Measurements from ENCODE around the gene ATPAF1. TPM values are rescaled to one million over a fixed set of nuclear protein-coding genes. Genes with fewer than 3 reads are reported as not detected.

The ATPAF1 gene
- total and polyA plus RNA-seq, 10 donors: 23.7 to 39.5 (median 27.4) TPM

DNA sequence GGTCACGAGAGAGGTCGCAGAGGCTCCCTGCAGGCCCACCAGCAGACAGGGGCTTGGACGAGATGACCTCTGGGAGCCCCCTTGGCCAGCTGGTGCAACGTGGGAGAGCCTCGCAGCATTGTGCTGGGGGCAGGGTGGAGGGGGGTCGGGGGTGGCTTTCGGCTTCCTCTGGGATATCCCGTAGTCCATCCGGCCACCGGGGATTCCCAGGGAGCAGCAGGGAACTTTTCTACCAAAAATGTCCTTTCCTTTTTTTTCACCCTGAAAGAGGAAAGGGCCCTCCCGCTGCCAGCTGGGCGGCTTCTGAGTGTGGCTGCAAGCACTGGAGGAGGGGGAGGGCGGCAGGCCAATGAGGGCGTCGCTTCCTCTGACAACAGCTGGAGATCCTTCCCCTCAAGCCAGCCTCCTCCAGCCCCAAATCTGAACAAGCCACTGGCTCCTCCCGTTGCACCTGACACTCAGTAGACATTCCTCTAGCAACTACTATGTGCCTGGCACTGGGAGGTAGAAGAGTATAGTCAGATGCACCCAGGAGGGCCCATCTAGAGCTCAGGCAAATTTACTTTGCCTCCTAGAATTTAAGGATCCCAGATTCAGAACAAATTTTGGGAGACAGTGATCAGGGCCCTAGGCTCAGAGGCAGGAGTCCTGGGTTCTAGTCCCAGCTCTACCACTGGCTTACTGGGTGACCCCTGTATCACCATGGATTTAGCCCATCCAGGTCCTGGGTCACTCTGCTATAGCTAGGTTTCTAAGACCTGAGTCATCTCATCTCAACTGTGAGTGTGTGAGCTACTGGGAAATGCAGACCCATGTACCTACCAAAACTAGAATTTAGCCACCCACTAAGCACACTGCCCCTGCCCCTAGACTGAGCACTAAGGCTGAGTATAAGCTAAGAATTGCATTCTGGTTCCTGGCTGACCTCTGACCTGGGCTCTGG lies 54.2 kb downstream of the ATPAF1 start:
- no peaks in the 10 kb centered on the region for H3K9me3 ChIP-seq
- peaks cover 44 to 84% (median 61%) of the 10 kb centered on the region in 6 donors for H3K4me1 ChIP-seq
- 5 to 14% (median 11%) methylated on average over 15 to 16 of the region's 16 CpGs for WGBS, 5 donors
- H3K36me3 ChIP-seq: peaks cover 0 to 43% (median 24%) of the 10 kb centered on the region in 6 donors
- H3K27me3 ChIP-seq (replicated peaks in 1 of 7): no peaks in the 10 kb centered on the region
- peak; percentile 93 for DNase-seq
- TF ChIP-seq POLR2A (IDR thresholded peaks at IDR 0.05) (no peak), POLR2AphosphoS5 (IDR thresholded peaks at IDR 0.05) (peak; percentile 77 to 81 (median 79))
- H3K27ac ChIP-seq: peak overlapping the region; percentile 32 to 96 (median 72)
- intact Hi-C loops (cut with DNase I; ENCODE audit: low total_unique reads): no loop called here
- peak overlapping the region in 3 of 8 donors; percentile 4 to 51 (median 18) for H3K4me3 ChIP-seq

DNA sequence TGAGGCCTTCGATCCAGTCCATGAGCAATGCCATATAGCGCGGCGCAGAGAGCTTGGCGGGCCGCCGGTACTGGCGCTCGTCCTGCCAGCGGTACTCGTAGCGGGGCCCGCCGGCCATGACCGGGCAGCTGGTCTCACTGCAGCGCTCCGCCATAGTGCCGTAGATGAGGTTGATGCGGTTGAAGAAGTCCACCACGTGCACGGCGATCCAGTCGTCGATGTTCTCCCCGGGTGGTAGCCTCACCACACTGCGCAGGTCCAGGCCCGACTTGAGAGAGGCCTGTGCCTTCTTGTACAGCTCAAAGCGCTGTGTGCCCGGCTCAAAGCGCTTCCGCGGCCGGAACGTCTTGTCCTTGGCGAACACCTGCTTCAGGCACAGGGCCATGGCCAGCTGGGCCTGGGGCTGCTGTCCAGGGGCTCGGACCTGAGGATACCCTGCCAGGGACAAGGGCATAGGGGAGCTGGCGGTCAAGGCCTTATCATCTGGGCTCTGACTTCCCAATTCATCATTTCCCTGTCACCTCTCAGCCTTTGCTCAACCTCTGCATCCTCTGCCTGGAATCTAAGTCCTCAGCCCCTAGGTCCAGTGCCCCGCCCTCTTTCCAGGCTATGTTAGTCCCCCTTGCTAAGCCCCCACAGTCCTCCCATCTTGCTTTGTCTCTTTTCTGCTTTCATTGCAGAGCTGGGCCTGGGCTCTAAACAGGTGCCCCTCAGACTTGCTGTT lies 55.1 kb downstream of the ATPAF1 start:
- Histone ChIP-seq H3K4me1 (peaks cover 44 to 75% (median 61%) of the 10 kb centered on the region in 6 donors), H3K4me3 (peak overlapping the region in 3 of 8 donors; percentile 4 to 51 (median 18)), H3K9me3 (no peaks in the 10 kb centered on the region), H3K27ac (peak overlapping the region; percentile 32 to 96 (median 72)), H3K36me3 (peaks cover 0 to 51% (median 32%) of the 10 kb centered on the region in 6 donors), H3K27me3 (replicated peaks in 1 of 7) (no peaks in the 10 kb centered on the region)
- intact Hi-C loops (cut with DNase I; ENCODE audit: low total_unique reads): no loop called here
- TF ChIP-seq CTCF (IDR thresholded peaks at IDR 0.05 in 8 of 11, conservative IDR thresholded peaks at IDR 0.05 in 3 of 11): no peak
- no peak for TF ChIP-seq POLR2A (IDR thresholded peaks at IDR 0.05)
- TF ChIP-seq POLR2AphosphoS5 (IDR thresholded peaks at IDR 0.05): peak in 2 of 3 donors; percentile 33 to 56
- peak; percentile 78 for DNase-seq
- WGBS, 5 donors: 80 to 95% (median 90%) methylated on average over 7 to 38 of the region's 38 CpGs

GRCh38 chr1:46611691-46612221 lies 56.4 kb downstream of the ATPAF1 start:
- peak overlapping the region in 2 of 8 donors; percentile 24 to 30 for H3K27ac ChIP-seq
- H3K4me3 ChIP-seq: no peak overlapping the region
- TF ChIP-seq CTCF (IDR thresholded peaks at IDR 0.05 in 8 of 11, conservative IDR thresholded peaks at IDR 0.05 in 3 of 11) (no peak), POLR2AphosphoS5 (IDR thresholded peaks at IDR 0.05) (no peak), POLR2A (IDR thresholded peaks at IDR 0.05) (no peak)
- no peaks in the 10 kb centered on the region for H3K27me3 ChIP-seq (replicated peaks in 1 of 7)
- intact Hi-C loops (cut with DNase I; ENCODE audit: low total_unique reads): no loop called here
- WGBS, 5 donors: 71 to 91% (median 82%) methylated on average over 4 to 7 of the region's 7 CpGs
- H3K36me3 ChIP-seq: peaks cover 0 to 61% (median 37%) of the 10 kb centered on the region in 6 donors
- H3K9me3 ChIP-seq: no peaks in the 10 kb centered on the region
- DNase-seq: no peak
- H3K4me1 ChIP-seq: peaks cover 44 to 62% (median 54%) of the 10 kb centered on the region in 6 donors

DNA sequence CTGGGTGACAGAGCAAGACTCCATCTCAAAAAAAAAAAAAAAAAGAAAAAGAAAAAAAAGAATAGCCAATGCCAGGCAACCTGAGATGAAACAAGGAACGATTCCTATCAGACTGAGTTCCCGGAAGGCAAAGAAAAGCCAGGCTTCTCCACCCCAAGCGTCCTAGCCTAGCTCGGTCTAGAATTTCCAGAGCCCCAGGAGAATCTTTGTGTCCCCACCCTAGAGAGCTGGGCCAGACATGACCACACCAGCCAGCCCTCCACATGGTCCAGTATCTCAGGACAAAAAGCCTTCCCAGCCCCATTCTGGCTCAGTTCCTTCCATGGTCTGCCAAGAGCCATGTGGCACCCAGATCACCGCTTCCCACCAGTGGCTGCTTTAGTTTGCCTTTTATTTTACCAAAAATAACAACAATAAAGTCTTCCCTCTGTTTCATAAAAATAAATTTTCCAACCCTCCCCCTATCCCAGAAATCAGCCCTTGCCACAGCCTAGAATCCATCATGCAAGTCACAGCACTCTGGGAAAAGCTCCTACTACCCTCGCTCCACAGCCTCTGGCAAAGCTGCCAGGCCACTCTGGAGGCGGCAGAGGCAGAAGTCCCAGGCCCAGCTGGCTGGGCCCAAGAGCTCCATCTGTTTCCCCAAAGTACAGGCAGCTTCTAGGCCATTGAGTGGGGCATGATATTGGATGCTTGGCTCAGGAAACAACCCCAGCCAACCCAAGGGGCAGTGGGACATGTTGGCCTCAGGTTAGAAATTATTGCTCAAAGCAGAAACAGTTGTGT lies 60.6 kb downstream of the ATPAF1 start:
- DNase-seq: no peak
- H3K4me3 ChIP-seq: no peak overlapping the region
- no peaks in the 10 kb centered on the region for H3K27me3 ChIP-seq (replicated peaks in 1 of 7)
- H3K4me1 ChIP-seq: peaks cover 30 to 59% (median 42%) of the 10 kb centered on the region in 6 donors
- TF ChIP-seq CTCF (IDR thresholded peaks at IDR 0.05 in 8 of 11, conservative IDR thresholded peaks at IDR 0.05 in 3 of 11) (no peak), POLR2A (IDR thresholded peaks at IDR 0.05) (no peak), POLR2AphosphoS5 (IDR thresholded peaks at IDR 0.05) (no peak)
- no peaks in the 10 kb centered on the region for H3K9me3 ChIP-seq
- intact Hi-C loops (cut with DNase I; ENCODE audit: low total_unique reads): no loop called here
- no peak overlapping the region for H3K27ac ChIP-seq
- WGBS, 5 donors: 93 to 96% (median 95%) methylated on average over 7 of the region's 7 CpGs
- H3K36me3 ChIP-seq: peaks cover 0 to 57% (median 34%) of the 10 kb centered on the region in 6 donors
